Mucosa of descending colon (tissue), 3 donors: Measurements from ENCODE around the gene ANTKMT. TPM values are rescaled to one million over a fixed set of nuclear protein-coding genes. Genes with fewer than 3 reads are reported as not detected.

ENCODE experiments used
- ATAC-seq: fragments of 200-7000 bp; cut with Tn5 transposase; one replicate; pipeline ENCODE4 v1.9.1; 2020; ENCODE audit warnings: mild to moderate bottlenecking, moderate library complexity
- DNase-seq, 3 donors: peaks; one replicate each; pipeline ENCODE4 v3.0.0-alpha.2; 2020
- H3K36me3 ChIP-seq: fragments of 200-600 bp; one replicate; pipeline ENCODE4 v1.8.0; 2021; ENCODE audit warnings: low read depth, mild to moderate bottlenecking
- H3K4me1 ChIP-seq: fragments of 200-600 bp; one replicate; pipeline ENCODE4 v1.8.0; 2021; ENCODE audit warnings: low read depth, mild to moderate bottlenecking
- H3K4me3 ChIP-seq: fragments of 200-600 bp; one replicate; pipeline ENCODE4 v1.8.0; 2021; ENCODE audit warnings: mild to moderate bottlenecking
- H3K9me3 ChIP-seq: fragments of 200-600 bp; one replicate; pipeline ENCODE4 v1.8.0; 2021; ENCODE audit warnings: mild to moderate bottlenecking
- intact Hi-C, 2 donors: fragments of 100-400 bp; cut with DNase I in 1 of 2; cut with micrococcal nuclease in 1 of 2; formaldehyde crosslinking; loops; one replicate each; pipeline versions ENCODE4 v1.11.0 to v1.11.1; 2022; cut with DNase I, micrococcal nuclease
- total RNA-seq, 3 donors: library from RNA; stranded (reverse); fragmentation: NEBNext Ultra II Directional in 2 of 3; extraction: Animal tissue kit (Norgen Biotek cat#: 25700) in 2 of 3; gene quantifications; one replicate each; pipeline versions ENCODE4 v1.2.1 to v1.2.4, GENCODE V29; 2021 to 2023
- TF ChIP-seq, protein P1 (sequence below): fragments of 200-600 bp; IDR thresholded peaks from one replicate; pipeline ENCODE4 v1.8.0; 2022; ENCODE audit warnings: antibody characterized with exemption, mild to moderate bottlenecking
- donor health status: DM: no; HTN: no; CAD: no; lungs with moderate emphysema.
- donor health status: DM: no; HTN: no; CAD: no.
- donor health status: DM: no; HTN: yes; CAD: no.

ANTKMT gene
- total RNA-seq, 3 donors from 2014 or later = 36.2 to 39.9 (median 39.8) TPM

DNA sequence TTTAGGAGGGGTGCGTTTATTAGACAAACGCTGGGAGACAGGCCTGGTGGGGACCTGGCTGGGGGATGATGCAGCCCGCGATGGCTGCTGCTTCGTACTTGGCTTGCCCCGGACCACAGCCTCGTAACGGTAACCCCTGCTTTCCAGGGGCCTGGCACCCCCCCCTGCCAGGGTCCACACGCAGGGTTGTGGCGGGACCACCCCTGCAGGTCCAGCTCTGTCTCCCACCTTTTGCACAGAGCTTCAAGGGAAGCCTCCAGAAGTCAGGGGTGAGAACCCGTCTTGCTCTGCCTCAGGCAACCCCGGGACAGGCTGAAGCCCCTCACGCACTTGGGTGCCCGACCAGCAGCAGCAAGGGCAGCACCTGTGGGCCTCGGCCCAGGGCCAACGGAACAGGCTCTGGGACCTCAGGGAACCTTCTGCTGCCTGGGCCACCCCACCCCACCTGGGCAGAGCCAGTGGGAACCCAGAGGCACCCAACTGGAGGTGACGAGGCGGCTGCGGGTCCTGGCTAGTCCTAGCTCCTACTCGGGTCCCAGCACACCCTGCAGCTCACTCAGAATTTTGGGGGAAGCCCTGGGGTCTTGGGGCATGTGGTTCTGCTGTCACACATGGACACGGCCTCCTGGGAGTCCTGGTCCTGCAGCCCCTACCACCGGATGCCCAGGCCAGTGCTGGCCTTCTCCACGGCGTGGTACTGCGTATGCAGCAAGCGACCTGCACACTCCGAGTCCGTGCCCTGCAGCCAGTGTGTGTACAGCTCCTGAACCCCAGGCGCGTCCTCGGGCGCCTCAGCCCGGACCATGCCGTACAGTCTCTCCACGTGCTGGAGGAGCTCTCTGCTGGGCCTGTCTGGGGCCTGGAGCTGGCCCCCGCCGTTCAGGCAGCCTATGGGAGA lies 9.1 kb downstream of the ANTKMT start:
- DNase-seq (peak in 1 of 3 donors; percentile 59), ATAC-seq (no peak)
- Histone ChIP-seq H3K36me3 (peaks cover 9% of the 10 kb centered on the region), H3K4me3 (no peak overlapping the region), H3K9me3 (no peaks in the 10 kb centered on the region), H3K4me1 (peaks cover 22% of the 10 kb centered on the region)
- TF ChIP-seq, protein P1, sequence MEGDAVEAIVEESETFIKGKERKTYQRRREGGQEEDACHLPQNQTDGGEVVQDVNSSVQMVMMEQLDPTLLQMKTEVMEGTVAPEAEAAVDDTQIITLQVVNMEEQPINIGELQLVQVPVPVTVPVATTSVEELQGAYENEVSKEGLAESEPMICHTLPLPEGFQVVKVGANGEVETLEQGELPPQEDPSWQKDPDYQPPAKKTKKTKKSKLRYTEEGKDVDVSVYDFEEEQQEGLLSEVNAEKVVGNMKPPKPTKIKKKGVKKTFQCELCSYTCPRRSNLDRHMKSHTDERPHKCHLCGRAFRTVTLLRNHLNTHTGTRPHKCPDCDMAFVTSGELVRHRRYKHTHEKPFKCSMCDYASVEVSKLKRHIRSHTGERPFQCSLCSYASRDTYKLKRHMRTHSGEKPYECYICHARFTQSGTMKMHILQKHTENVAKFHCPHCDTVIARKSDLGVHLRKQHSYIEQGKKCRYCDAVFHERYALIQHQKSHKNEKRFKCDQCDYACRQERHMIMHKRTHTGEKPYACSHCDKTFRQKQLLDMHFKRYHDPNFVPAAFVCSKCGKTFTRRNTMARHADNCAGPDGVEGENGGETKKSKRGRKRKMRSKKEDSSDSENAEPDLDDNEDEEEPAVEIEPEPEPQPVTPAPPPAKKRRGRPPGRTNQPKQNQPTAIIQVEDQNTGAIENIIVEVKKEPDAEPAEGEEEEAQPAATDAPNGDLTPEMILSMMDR = no peak
- intact Hi-C loops = no loop called here

DNA sequence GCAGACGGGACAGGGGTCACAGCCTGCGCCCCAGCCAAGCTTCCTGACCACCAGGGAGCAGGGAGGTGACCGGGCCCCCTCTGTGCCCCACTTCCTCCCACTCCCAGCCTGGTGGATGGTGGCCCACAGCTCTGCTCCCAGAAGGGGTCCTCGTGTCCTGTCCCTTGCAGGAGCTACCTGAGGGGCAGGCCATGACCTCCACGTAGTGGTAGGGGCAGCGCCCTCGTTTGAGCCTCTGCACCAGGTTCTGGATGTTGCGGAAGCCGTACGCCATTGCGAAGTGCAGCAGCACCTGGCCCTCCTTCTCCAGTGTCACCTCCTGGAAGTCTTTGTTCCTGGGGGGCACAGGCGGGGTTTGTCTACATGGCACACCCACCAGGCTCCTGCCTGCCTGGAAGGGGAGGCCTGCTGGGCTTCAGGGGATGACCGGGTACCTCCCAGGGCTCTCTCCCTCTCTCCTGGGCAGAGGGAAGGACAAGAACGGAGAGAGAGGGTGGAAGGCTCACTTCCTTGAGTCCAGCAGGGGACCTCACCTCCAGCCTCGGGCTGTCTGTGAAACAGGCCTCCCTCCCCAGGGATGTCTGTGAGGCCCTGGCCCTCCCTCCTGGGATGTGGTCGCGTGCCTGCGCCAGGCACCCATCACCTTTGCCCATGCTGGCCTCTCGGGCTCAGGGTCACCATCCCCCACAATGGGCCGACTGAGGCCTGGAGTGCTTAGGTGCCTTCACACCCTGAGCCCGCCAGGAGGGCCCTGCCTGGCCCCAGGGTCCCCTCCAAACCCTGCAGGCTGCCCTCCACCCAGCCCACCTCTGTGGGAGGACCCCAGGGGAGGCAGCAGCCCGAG lies 9.9 kb downstream of the ANTKMT start:
- intact Hi-C loops = no loop called here
- ATAC-seq = no peak
- H3K4me1 ChIP-seq = peaks cover 22% of the 10 kb centered on the region

DNA sequence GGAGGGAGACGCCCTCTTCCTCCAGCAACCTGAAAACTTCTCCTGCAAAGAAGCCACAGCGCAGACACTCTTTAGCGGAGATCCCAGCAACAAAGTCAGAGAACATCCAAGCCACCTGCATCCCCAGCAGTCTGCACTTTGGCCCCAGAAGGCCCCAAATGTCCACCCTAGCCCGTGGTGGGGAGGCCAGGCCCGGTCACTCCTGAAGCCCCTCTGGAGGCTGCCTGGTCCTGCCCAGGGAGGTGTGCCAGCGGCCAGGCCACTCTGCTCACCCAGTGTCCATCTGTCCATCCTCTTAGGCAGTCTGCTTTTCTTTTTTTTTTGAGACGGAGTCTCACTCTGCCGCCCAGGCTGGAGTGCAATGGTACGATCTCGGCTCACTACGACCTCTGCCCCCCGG lies 11.4 kb downstream of the ANTKMT start:
- TF ChIP-seq, protein P1 = no peak
- Histone ChIP-seq H3K36me3 (peaks cover 9% of the 10 kb centered on the region), H3K4me3 (no peak overlapping the region), H3K4me1 (peaks cover 11% of the 10 kb centered on the region), H3K9me3 (no peaks in the 10 kb centered on the region)
- intact Hi-C loops = no loop called here
- no peak for ATAC-seq
- DNase-seq = no peak

More for the DNA sequence above, 9.9 kb downstream of the ANTKMT start:
- Histone ChIP-seq H3K36me3 (peaks cover 9% of the 10 kb centered on the region), H3K9me3 (no peaks in the 10 kb centered on the region), H3K4me3 (no peak overlapping the region)
- peak in 1 of 3 donors; percentile 51 for DNase-seq
- TF ChIP-seq, protein P1 = no peak

DNA sequence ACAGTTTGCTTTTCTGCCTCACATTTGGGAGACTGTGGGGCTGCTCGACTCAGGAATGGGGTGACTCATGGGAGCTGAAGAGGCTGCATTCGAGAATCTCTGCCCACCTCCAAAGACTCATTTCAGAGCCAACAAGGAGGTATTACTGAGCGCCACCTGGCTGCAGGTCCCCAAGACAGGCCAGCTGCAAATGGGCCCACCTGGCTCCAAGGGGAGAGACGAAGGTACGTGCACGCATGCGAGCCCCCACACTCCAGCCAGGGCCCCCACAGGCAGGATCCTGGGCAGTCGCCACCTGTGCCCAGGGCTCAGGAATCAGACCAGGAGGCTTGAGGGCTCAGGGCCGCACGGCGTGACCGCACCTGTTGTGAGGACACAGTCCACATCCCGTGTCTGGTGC lies 12.0 kb downstream of the ANTKMT start:
- intact Hi-C loops = no loop called here
- no peak overlapping the region for H3K4me3 ChIP-seq

More for the DNA sequence above, 12.0 kb downstream of the ANTKMT start:
- TF ChIP-seq, protein P1 = no peak
- Histone ChIP-seq H3K4me1 (peaks cover 10% of the 10 kb centered on the region), H3K36me3 (peaks cover 9% of the 10 kb centered on the region), H3K9me3 (no peaks in the 10 kb centered on the region)
- no peak for ATAC-seq
- DNase-seq = no peak
